SK-N-SH treated with all-trans-retinoic acid at 6 μM for 48 hours (cell line): Measurements from ENCODE around the gene DTX1.

ENCODE experiments used
- ATAC-seq: fragments of 200-7000 bp; cut with Tn5 transposase; 3 replicates; pipeline ENCODE4 v1.9.1; 2020; ENCODE audit warnings: mild to moderate bottlenecking, moderate library complexity
- ARNTL ChIP-seq: fragments of 450-650 bp; formaldehyde crosslinking; IDR thresholded peaks from 2 replicates; pipeline ENCODE4 v1.5.0; 2020; ENCODE audit warnings: low read depth, mild to moderate bottlenecking, moderate library complexity, borderline replicate concordance
- BACH2 ChIP-seq: fragments of 250-450 bp; sonication (Bioruptor Pico); IDR thresholded peaks from 2 replicates; pipeline ENCODE4 v1.9.0; 2021; ENCODE audit warnings: mild to moderate bottlenecking, borderline replicate concordance
- CREB5 ChIP-seq: fragments of 250-450 bp; sonication (Bioruptor Pico); IDR thresholded peaks from 2 replicates; pipeline ENCODE4 v1.5.1; 2020; ENCODE audit warnings: low read depth, mild to moderate bottlenecking, moderate library complexity
- CSDC2 ChIP-seq: fragments of 250-450 bp; sonication (Bioruptor Pico); IDR thresholded peaks from 2 replicates; pipeline ENCODE4 v1.5.0; 2020; ENCODE audit warnings: mild to moderate bottlenecking, moderate library complexity
- CSRNP3 ChIP-seq: fragments of 250-450 bp; sonication (Bioruptor Pico); IDR thresholded peaks from 2 replicates; pipeline ENCODE4 v1.5.1; 2021; ENCODE audit warnings: mild to moderate bottlenecking, moderate library complexity
- ESRRG ChIP-seq: fragments of 250-450 bp; sonication (Bioruptor Pico); IDR thresholded peaks from 2 replicates; pipeline ENCODE4 v1.6.1; 2021; ENCODE audit warnings: mild to moderate bottlenecking
- ISL1 ChIP-seq: fragments of 250-450 bp; sonication (Bioruptor Pico); IDR thresholded peaks from 2 replicates; pipeline ENCODE4 v2.1.2; 2022; ENCODE audit warnings: mild to moderate bottlenecking, moderate library complexity
- OSR1 ChIP-seq: fragments of 250-450 bp; sonication (Bioruptor Pico); IDR thresholded peaks from 2 replicates; pipeline ENCODE4 v1.8.0; 2022; ENCODE audit warnings: moderate library complexity, mild to moderate bottlenecking, inconsistent platforms
- PATZ1 ChIP-seq: fragments of 250-450 bp; sonication (Bioruptor Pico); IDR thresholded peaks from 2 replicates; pipeline ENCODE4 v1.8.0; 2020; ENCODE audit warnings: mild to moderate bottlenecking, moderate library complexity, borderline replicate concordance
- POU6F1 ChIP-seq: fragments of 250-450 bp; sonication (Bioruptor Pico); IDR thresholded peaks from 2 replicates; pipeline ENCODE4 v1.8.0; 2021; ENCODE audit warnings: low read depth, mild to moderate bottlenecking, moderate library complexity, borderline replicate concordance
- RARB ChIP-seq: fragments of 250-450 bp; sonication (Bioruptor Pico); IDR thresholded peaks from 2 replicates; pipeline ENCODE4 v1.8.0; 2021; ENCODE audit warnings: mild to moderate bottlenecking, moderate library complexity
- SNAI2 ChIP-seq: fragments of 250-450 bp; sonication (Bioruptor Pico); IDR thresholded peaks from 2 replicates; pipeline ENCODE4 v1.5.0; 2020; ENCODE audit warnings: mild to moderate bottlenecking, moderate library complexity
- TCF4 ChIP-seq: fragments of 250-450 bp; sonication (Bioruptor Pico); IDR thresholded peaks from 2 replicates; pipeline ENCODE4 v1.8.0; 2021; ENCODE audit warnings: mild to moderate bottlenecking, moderate library complexity, borderline replicate concordance
- TOX ChIP-seq: fragments of 250-450 bp; sonication (Bioruptor Pico); IDR thresholded peaks from 2 replicates; pipeline ENCODE4 v1.8.0; 2021; ENCODE audit warnings: mild to moderate bottlenecking, moderate library complexity, borderline replicate concordance
- TSHZ2 ChIP-seq: fragments of 250-450 bp; sonication (Bioruptor Pico); IDR thresholded peaks from 2 replicates; pipeline ENCODE4 v1.5.0; 2020; ENCODE audit warnings: mild to moderate bottlenecking, moderate library complexity
- ZC3H10 ChIP-seq: fragments of 250-450 bp; sonication (Bioruptor Pico); IDR thresholded peaks from 2 replicates; pipeline ENCODE4 v1.5.1; 2021; ENCODE audit warnings: mild to moderate bottlenecking, moderate library complexity
- ZFP3 ChIP-seq: fragments of 250-450 bp; sonication (Bioruptor Pico); IDR thresholded peaks from 2 replicates; pipeline ENCODE4 v1.5.0; 2020; ENCODE audit warnings: mild to moderate bottlenecking, moderate library complexity
- ZFP30 ChIP-seq: fragments of 450-650 bp; formaldehyde crosslinking; IDR thresholded peaks from 2 replicates; pipeline ENCODE4 v1.5.0; 2022; ENCODE audit warnings: mild to moderate bottlenecking, moderate library complexity
- ZNF565 ChIP-seq: fragments of 450-650 bp; formaldehyde crosslinking; conservative IDR thresholded peaks from 2 replicates; pipeline ENCODE4 v1.5.0; 2020; ENCODE audit warnings: low read depth, mild to moderate bottlenecking, moderate library complexity
- ZNF70 ChIP-seq: fragments of 450-650 bp; formaldehyde crosslinking; IDR thresholded peaks from 2 replicates; pipeline ENCODE4 v1.5.0; 2020; ENCODE audit warnings: mild to moderate bottlenecking, moderate library complexity
- ZNF8 ChIP-seq: fragments of 450-650 bp; formaldehyde crosslinking; IDR thresholded peaks from 2 replicates; pipeline ENCODE4 v1.5.0; 2020; ENCODE audit warnings: mild to moderate bottlenecking, moderate library complexity

The DTX1 gene

GRCh38 chr12:113067987-113068935 is 11.7 kb downstream of the DTX1 start:
- ATAC-seq: no peak
- TF ChIP-seq ZNF8 (CRISPR knock-in tag) (no peak), ZC3H10 (CRISPR knock-in tag) (no peak), ZFP30 (no peak), ISL1 (CRISPR knock-in tag) (no peak), RARB (CRISPR knock-in tag) (no peak), ZFP3 (CRISPR knock-in tag) (no peak), CSRNP3 (CRISPR knock-in tag) (no peak), TCF4 (CRISPR knock-in tag) (no peak), ARNTL (CRISPR knock-in tag) (no peak), CREB5 (no peak), POU6F1 (CRISPR knock-in tag) (no peak), ZNF565 (CRISPR knock-in tag) (no peak), TOX (CRISPR knock-in tag) (no peak), OSR1 (CRISPR knock-in tag) (no peak), CSDC2 (CRISPR knock-in tag) (no peak), PATZ1 (CRISPR knock-in tag) (no peak), TSHZ2 (CRISPR knock-in tag) (no peak), SNAI2 (CRISPR knock-in tag) (no peak)

GRCh38 chr12:113069149-113069548 is 12.6 kb downstream of the DTX1 start:
- TF ChIP-seq BACH2 (CRISPR knock-in tag) (no peak), TSHZ2 (CRISPR knock-in tag) (no peak), ISL1 (CRISPR knock-in tag) (no peak), TOX (CRISPR knock-in tag) (no peak), POU6F1 (CRISPR knock-in tag) (no peak), ZNF70 (no peak), ESRRG (CRISPR knock-in tag) (no peak), ZFP30 (no peak)
- ATAC-seq: no peak
